Nephron progenitor cell (in vitro differentiated cells): ENCODE results near the gene NUPR1.

Experiments used
- DNase-seq: peaks from one replicate; pipeline ENCODE4 v3.0.0; 2021
- H3K27ac Mint-ChIP-seq: 2 replicates; pipeline ENCODE4 v1.8.0; 2021; ENCODE audit warnings: mild to moderate bottlenecking, moderate library complexity, mixed read lengths
- H3K27me3 Mint-ChIP-seq: 2 replicates; pipeline ENCODE4 v1.8.0; 2021; ENCODE audit warnings: mild to moderate bottlenecking, low read depth, mixed read lengths; ENCODE audit not compliant: poor library complexity
- H3K36me3 Mint-ChIP-seq: 2 replicates; pipeline ENCODE4 v1.8.0; 2021; ENCODE audit warnings: low read depth, mixed read lengths
- H3K4me1 Mint-ChIP-seq: 2 replicates; pipeline ENCODE4 v1.8.0; 2021; ENCODE audit warnings: mixed read lengths
- H3K4me3 Mint-ChIP-seq: 2 replicates; pipeline ENCODE4 v1.8.0; 2021; ENCODE audit warnings: mild to moderate bottlenecking, moderate library complexity, mixed read lengths
- H3K9me3 Mint-ChIP-seq: 2 replicates; pipeline ENCODE4 v1.8.0; 2021; ENCODE audit warnings: mild to moderate bottlenecking, moderate library complexity, mixed read lengths
- CTCF ChIP-seq: fragments of 200-600 bp; sonication (generic); IDR thresholded peaks from 2 replicates; pipeline ENCODE4 v1.5.0; 2021; ENCODE audit warnings: antibody characterized with exemption

NUPR1 gene

GRCh38 chr16:28514246-28514645, 24.5 kb downstream of the NUPR1 start:
- Mint-ChIP-seq H3K27me3 (peaks cover 7% of the 10 kb centered on the region), H3K9me3 (no peaks in the 10 kb centered on the region), H3K27ac (no peak overlapping the region), H3K4me3 (no peak overlapping the region), H3K36me3 (no peaks in the 10 kb centered on the region), H3K4me1 (no peaks in the 10 kb centered on the region)
- no peak for DNase-seq
- no peak for TF ChIP-seq CTCF

GRCh38 chr16:28513484-28514181, 25.1 kb downstream of the NUPR1 start:
- Mint-ChIP-seq H3K4me1 (no peaks in the 10 kb centered on the region), H3K4me3 (no peak overlapping the region), H3K9me3 (no peaks in the 10 kb centered on the region), H3K27me3 (peaks cover 7% of the 10 kb centered on the region), H3K36me3 (no peaks in the 10 kb centered on the region), H3K27ac (peak overlapping the region; percentile 76)
- no peak for TF ChIP-seq CTCF
- no peak for DNase-seq

GRCh38 chr16:28511801-28512789, 26.7 kb downstream of the NUPR1 start:
- no peak for TF ChIP-seq CTCF
- Mint-ChIP-seq H3K36me3 (no peaks in the 10 kb centered on the region), H3K4me3 (no peak overlapping the region), H3K4me1 (no peaks in the 10 kb centered on the region), H3K9me3 (no peaks in the 10 kb centered on the region), H3K27me3 (peaks cover 9% of the 10 kb centered on the region), H3K27ac (no peak overlapping the region)
- DNase-seq, result no peak

- TF ChIP-seq CTCF, result no peak
- no peak for DNase-seq
- no peak overlapping the region for H3K4me3 Mint-ChIP-seq
- no peaks in the 10 kb centered on the region for H3K36me3 Mint-ChIP-seq
- H3K4me1 Mint-ChIP-seq, result no peaks in the 10 kb centered on the region
- H3K27me3 Mint-ChIP-seq, result peaks cover 13% of the 10 kb centered on the region
- no peaks in the 10 kb centered on the region for H3K9me3 Mint-ChIP-seq
- no peak overlapping the region for H3K27ac Mint-ChIP-seq
These were observed 27.7 kb downstream of the NUPR1 start for GRCh38 chr16:28511031-28511430.

GRCh38 chr16:28505489-28506137, 33.2 kb downstream of the NUPR1 start:
- Mint-ChIP-seq H3K27ac (peak overlapping the region; percentile 76), H3K9me3 (no peaks in the 10 kb centered on the region), H3K36me3 (no peaks in the 10 kb centered on the region), H3K27me3 (peaks cover 23% of the 10 kb centered on the region), H3K4me3 (no peak overlapping the region), H3K4me1 (no peaks in the 10 kb centered on the region)
- DNase-seq, result no peak
- TF ChIP-seq CTCF, result no peak
